Ishikawa (cell line): ENCODE results near the gene CDC20.

Source experiments
- CEBPB ChIP-seq: IDR thresholded peaks from 2 replicates; pipeline ENCODE4 v1.6.1; 2012
- EP300 ChIP-seq: IDR thresholded peaks from 2 replicates; pipeline ENCODE4 v1.6.1; 2012; ENCODE audit warnings: borderline replicate concordance
- FOXM1 ChIP-seq: IDR thresholded peaks from 2 replicates; pipeline ENCODE4 v1.6.1; 2012; ENCODE audit warnings: low read depth, borderline replicate concordance
- RAD21 ChIP-seq: IDR thresholded peaks from 2 replicates; pipeline ENCODE4 v1.6.1; 2012; ENCODE audit warnings: low read depth
- REST ChIP-seq: IDR thresholded peaks from 2 replicates; pipeline ENCODE4 v1.6.1; 2012; ENCODE audit warnings: low read depth, mild to moderate bottlenecking
- TAF1 ChIP-seq: IDR thresholded peaks from 2 replicates; pipeline ENCODE4 v1.6.1; 2012; ENCODE audit warnings: low read depth, mild to moderate bottlenecking
- TCF12 ChIP-seq: IDR thresholded peaks from 2 replicates; pipeline ENCODE4 v1.6.1; 2012; ENCODE audit warnings: low read depth
- TEAD4 ChIP-seq: IDR thresholded peaks from 2 replicates; pipeline ENCODE4 v1.6.1; 2012
- USF1 ChIP-seq: IDR thresholded peaks from 2 replicates; pipeline ENCODE4 v1.6.1; 2012
- YY1 ChIP-seq: IDR thresholded peaks from 2 replicates; pipeline ENCODE4 v1.6.1; 2012; ENCODE audit warnings: low read depth

- TF ChIP-seq TAF1 (no peak), EP300 (no peak), TEAD4 (no peak), TCF12 (no peak), USF1 (no peak), REST (no peak), FOXM1 (no peak), RAD21 (no peak), CEBPB (no peak), YY1 (no peak)
Observed at GRCh38 chr1:43315963-43316737, 42.6 kb upstream of the CDC20 start.
